Measurements from ENCODE around the gene TAOK2. TPM values are rescaled to one million over a fixed set of nuclear protein-coding genes. Genes with fewer than 3 reads are reported as not detected.
A peak's percentile ranks its signal among the peaks of the same experiment; 100 is the strongest.

Gene TAOK2
- total RNA-seq, 8 experiments from 2014 or later, result 27.0 to 54.4 (median 38.6) TPM

DNA sequence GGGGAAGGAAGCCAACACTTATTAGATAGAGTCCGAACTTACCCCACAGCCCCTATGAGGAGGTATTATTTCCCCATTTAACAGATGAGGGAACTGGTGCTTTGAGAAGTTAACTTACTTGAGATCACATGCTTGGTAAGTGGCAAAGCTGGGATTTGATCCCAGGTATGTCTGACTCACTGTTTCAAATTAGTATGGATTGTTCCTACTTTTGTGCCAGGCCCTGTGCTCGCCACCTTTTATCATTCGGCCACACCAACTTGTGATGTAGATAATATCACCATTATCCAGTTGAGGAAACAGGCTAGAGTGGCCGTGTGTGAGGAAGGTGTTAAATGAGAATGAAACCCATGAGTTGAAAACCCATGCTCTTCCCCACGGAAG lies 11.1 kb downstream of the TAOK2 start:
- no peak for ATAC-seq (replicated peaks in 6 of 8)
- Histone ChIP-seq H3K4me1 (replicated peaks in 1 of 2) (no peaks in the 10 kb centered on the region), H3K4me3 (no peak overlapping the region), H3K27ac (no peak overlapping the region)
- WGBS, 10 experiments, result 76 to 100% (median 87%) methylated on average over 1 to 4 of the region's 5 CpGs; no CpG with 5 or more reads in 1 of the 10 experiments
- in situ Hi-C loops (cut with MboI; ENCODE audit: low pct_unique_long_range_greater_than_20kb in 2 of 9, low sequenced_read_pairs in 9 of 9, unreplicated experiment in 9 of 9), result no loop called here

DNA sequence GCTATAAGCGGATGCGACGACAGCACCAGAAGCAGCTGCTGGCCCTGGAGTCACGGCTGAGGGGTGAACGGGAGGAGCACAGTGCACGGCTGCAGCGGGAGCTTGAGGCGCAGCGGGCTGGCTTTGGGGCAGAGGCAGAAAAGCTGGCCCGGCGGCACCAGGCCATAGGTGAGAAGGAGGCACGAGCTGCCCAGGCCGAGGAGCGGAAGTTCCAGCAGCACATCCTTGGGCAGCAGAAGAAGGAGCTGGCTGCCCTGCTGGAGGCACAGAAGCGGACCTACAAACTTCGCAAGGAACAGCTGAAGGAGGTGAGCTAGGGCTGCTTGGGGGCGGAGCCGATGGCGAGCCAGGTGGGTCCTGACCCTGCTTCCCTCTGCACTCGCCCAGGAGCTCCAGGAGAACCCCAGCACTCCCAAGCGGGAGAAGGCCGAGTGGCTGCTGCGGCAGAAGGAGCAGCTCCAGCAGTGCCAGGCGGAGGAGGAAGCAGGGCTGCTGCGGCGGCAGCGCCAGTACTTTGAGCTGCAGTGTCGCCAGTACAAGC lies 11.7 kb downstream of the TAOK2 start:
- Histone ChIP-seq H3K4me1 (replicated peaks in 1 of 2) (no peaks in the 10 kb centered on the region), H3K27ac (no peak overlapping the region), H3K4me3 (no peak overlapping the region)
- in situ Hi-C loops (cut with MboI; ENCODE audit: low pct_unique_long_range_greater_than_20kb in 2 of 9, low sequenced_read_pairs in 9 of 9, unreplicated experiment in 9 of 9), result no loop called here
- 80 to 100% (median 99%) methylated on average over 1 to 9 of the region's 28 CpGs; no CpG with 5 or more reads in 3 of the 10 experiments for WGBS, 10 experiments
- ATAC-seq (replicated peaks in 6 of 8), result no peak

DNA sequence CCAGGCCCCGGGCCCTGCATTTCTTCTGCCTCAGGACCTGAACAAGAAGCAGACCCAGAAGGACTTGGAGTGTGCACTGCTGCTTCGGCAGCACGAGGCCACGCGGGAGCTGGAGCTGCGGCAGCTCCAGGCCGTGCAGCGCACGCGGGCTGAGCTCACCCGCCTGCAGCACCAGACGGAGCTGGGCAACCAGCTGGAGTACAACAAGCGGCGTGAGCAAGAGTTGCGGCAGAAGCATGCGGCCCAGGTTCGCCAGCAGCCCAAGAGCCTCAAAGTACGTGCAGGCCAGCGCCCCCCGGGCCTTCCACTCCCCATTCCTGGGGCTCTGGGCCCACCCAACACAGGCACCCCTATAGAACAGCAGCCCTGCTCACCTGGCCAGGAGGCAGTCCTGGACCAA lies 12.6 kb downstream of the TAOK2 start:
- in situ Hi-C loops (cut with MboI; ENCODE audit: low pct_unique_long_range_greater_than_20kb in 2 of 9, low sequenced_read_pairs in 9 of 9, unreplicated experiment in 9 of 9), result no loop called here
- 87 to 100% (median 99%) methylated on average over 3 to 6 of the region's 20 CpGs; no CpG with 5 or more reads in 6 of the 10 experiments for WGBS, 10 experiments
- no peak for ATAC-seq (replicated peaks in 6 of 8)
- Histone ChIP-seq H3K4me1 (replicated peaks in 1 of 2) (no peaks in the 10 kb centered on the region), H3K4me3 (no peak overlapping the region), H3K27ac (no peak overlapping the region)

DNA sequence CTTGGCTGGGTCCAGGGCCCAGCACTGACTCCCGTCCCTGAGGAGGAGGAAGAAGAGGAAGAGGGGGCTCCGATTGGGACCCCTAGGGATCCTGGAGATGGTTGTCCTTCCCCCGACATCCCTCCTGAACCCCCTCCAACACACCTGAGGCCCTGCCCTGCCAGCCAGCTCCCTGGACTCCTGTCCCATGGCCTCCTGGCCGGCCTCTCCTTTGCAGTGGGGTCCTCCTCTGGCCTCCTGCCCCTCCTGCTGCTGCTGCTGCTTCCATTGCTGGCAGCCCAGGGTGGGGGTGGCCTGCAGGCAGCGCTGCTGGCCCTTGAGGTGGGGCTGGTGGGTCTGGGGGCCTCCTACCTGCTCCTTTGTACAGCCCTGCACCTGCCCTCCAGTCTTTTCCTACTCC lies 13.3 kb downstream of the TAOK2 start:
- in situ Hi-C loops (cut with MboI; ENCODE audit: low pct_unique_long_range_greater_than_20kb in 2 of 9, low sequenced_read_pairs in 9 of 9, unreplicated experiment in 9 of 9), result no loop called here
- ATAC-seq (replicated peaks in 6 of 8), result no peak
- H3K4me1 ChIP-seq (replicated peaks in 1 of 2), result no peaks in the 10 kb centered on the region
- WGBS, 10 experiments, result 89 to 100% methylated on average over 1 to 3 of the region's 5 CpGs; no CpG with 5 or more reads in 8 of the 10 experiments
- H3K27ac ChIP-seq, result no peak overlapping the region
- H3K4me3 ChIP-seq, result no peak overlapping the region

DNA sequence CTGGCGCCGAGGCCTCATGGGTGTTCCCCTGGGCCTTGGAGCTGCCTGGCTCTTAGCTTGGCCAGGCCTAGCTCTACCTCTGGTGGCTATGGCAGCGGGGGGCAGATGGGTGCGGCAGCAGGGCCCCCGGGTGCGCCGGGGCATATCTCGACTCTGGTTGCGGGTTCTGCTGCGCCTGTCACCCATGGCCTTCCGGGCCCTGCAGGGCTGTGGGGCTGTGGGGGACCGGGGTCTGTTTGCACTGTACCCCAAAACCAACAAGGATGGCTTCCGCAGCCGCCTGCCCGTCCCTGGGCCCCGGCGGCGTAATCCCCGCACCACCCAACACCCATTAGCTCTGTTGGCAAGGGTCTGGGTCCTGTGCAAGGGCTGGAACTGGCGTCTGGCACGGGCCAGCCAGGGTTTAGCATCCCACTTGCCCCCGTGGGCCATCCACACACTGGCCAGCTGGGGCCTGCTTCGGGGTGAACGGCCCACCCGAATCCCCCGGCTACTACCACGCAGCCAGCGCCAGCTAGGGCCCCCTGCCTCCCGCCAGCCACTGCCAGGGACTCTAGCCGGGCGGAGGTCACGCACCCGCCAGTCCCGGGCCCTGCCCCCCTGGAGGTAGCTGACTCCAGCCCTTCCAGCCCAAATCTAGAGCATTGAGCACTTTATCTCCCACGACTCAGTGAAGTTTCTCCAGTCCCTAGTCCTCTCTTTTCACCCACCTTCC lies 13.9 kb downstream of the TAOK2 start:
- Histone ChIP-seq H3K4me1 (replicated peaks in 1 of 2) (no peaks in the 10 kb centered on the region), H3K4me3 (no peak overlapping the region), H3K27ac (no peak overlapping the region)
- 100% methylated on average over 1 to 5 of the region's 35 CpGs; no CpG with 5 or more reads in 8 of the 10 experiments for WGBS, 10 experiments
- in situ Hi-C loops (cut with MboI; ENCODE audit: low pct_unique_long_range_greater_than_20kb in 2 of 9, low sequenced_read_pairs in 9 of 9, unreplicated experiment in 9 of 9), result no loop called here
- no peak for ATAC-seq (replicated peaks in 6 of 8)

DNA sequence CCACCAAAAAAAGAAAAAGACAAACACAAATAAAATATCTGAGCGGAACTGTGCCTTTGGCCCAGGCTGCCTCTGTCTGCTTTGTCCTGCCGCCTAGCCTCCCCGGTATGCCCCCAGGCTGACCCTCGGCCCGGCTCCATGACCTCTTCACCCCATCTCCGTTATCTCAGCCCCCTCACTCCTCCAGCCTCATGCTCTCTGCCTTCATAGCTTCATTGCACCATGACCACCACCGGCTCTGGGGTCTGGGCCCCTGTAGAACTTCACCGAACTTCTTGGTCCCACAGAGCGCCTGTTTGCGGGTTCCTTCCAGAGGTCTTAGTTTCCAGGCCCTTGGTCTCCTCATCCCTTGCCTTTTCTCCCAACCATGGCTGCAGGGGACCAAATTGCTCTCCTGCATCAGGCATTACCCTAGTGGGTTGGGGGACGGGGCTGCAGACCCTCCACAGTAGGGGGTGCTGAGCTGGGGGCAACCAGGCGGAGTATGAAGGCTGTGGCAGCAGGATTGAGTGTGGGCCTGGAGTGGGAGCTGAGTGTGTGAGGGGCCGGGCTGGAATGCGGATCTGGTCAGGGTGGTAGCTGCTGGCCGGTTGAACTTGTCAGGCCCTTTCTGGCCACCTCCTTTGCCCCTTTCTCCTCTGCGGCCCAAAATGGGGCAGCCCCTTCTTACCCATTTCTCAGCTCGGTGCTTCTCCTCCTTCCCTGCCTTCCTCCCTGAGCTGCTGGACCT lies 14.8 kb downstream of the TAOK2 start:
- ATAC-seq (replicated peaks in 6 of 8), result no peak
- 79 to 100% (median 86%) methylated on average over 1 to 7 of the region's 17 CpGs; no CpG with 5 or more reads in 5 of the 10 experiments for WGBS, 10 experiments

DNA sequence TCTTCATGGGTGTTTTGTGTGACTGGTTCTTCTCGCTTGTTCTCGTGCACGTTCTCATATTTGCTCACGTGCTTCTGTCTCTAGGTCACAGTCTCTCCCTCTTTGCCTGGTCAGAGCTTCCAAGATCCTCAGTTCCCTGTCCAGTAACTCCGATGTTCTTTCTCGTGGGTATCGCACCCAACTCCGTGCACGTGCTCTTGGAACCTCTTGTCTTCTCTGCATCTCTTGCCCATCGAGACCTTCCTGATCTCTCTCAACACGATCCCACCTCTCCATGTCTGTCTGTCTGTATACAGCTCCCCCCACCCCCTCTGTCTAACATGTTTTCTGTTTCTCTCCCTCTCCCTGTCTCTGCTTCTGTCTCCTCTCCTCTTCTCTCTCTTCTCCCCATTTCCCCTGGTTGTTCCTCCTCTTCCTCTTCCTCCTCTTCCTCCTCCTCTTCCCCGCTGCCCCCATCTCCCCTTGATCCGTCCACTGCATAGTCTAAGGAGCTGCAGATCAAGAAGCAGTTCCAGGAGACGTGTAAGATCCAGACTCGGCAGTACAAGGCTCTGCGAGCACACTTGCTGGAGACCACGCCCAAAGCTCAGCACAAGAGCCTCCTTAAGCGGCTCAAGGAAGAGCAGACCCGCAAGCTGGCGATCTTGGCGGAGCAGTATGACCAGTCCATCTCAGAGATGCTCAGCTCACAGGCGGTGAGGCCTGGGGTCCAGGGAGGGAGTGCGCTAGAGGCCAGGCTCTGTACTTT lies 15.6 kb downstream of the TAOK2 start:
- Histone ChIP-seq H3K27ac (no peak overlapping the region), H3K4me1 (replicated peaks in 1 of 2) (peaks cover 1% of the 10 kb centered on the region in 2 donors), H3K4me3 (no peak overlapping the region)
- ATAC-seq (replicated peaks in 6 of 8), result no peak
- 69 to 100% (median 90%) methylated on average over 2 to 21 of the region's 23 CpGs; no CpG with 5 or more reads in 1 of the 10 experiments for WGBS, 10 experiments
- in situ Hi-C loops (cut with MboI; ENCODE audit: low pct_unique_long_range_greater_than_20kb in 2 of 9, low sequenced_read_pairs in 9 of 9, unreplicated experiment in 9 of 9), result no loop called here

More for the DNA sequence above, 14.8 kb downstream of the TAOK2 start:
- no peaks in the 10 kb centered on the region for H3K4me1 ChIP-seq (replicated peaks in 1 of 2)
- in situ Hi-C loops (cut with MboI; ENCODE audit: low pct_unique_long_range_greater_than_20kb in 2 of 9, low sequenced_read_pairs in 9 of 9, unreplicated experiment in 9 of 9), result no loop called here
- no peak overlapping the region for H3K4me3 ChIP-seq
- no peak overlapping the region for H3K27ac ChIP-seq

DNA sequence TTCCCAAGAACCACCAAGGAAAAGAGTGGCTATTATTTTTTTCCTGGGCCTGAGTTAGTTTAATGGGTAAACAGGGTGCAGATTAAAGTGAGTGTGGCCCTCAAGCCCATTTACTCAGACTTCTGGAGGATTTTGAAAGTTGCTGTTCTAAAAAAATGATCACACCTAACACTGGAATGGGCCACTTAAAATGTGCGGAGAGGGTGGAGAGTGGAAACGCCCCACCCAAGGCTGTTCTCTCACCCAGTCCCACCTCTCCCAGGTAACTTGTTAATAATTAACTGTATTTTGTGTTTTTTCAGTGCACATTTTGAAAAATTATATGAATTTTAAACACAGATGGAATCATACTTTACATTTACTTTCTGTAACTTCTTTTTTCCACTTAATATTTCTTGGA lies 16.4 kb downstream of the TAOK2 start:
- peaks cover 5 to 8% of the 10 kb centered on the region in 2 donors for H3K4me1 ChIP-seq (replicated peaks in 1 of 2)
- ATAC-seq (replicated peaks in 6 of 8), result no peak
- H3K27ac ChIP-seq, result no peak overlapping the region
- WGBS, 10 experiments, result 90 to 100% (median 100%) methylated on average over 1 to 2 of the region's 2 CpGs; no CpG with 5 or more reads in 2 of the 10 experiments
- in situ Hi-C loops (cut with MboI; ENCODE audit: low pct_unique_long_range_greater_than_20kb in 2 of 9, low sequenced_read_pairs in 9 of 9, unreplicated experiment in 9 of 9), result no loop called here
- H3K4me3 ChIP-seq, result no peak overlapping the region

DNA sequence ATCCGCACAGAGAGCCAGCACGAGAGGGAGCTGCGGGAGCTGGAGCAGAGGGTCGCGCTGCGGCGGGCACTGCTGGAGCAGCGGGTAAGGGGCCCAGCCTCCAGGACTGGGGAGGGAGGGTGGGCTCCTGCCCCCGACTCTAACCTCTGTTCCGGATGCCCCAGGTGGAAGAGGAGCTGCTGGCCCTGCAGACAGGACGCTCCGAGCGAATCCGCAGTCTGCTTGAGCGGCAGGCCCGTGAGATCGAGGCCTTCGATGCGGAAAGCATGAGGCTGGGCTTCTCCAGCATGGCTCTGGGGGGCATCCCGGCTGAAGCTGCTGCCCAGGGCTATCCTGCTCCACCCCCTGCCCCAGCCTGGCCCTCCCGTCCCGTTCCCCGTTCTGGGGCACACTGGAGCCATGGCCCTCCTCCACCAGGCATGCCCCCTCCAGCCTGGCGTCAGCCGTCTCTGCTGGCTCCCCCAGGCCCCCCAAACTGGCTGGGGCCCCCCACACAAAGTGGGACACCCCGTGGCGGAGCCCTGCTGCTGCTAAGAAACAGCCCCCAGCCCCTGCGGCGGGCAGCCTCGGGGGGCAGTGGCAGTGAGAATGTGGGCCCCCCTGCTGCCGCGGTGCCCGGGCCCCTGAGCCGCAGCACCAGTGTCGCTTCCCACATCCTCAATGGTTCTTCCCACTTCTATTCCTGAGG lies 17.4 kb downstream of the TAOK2 start:
- in situ Hi-C loops (cut with MboI; ENCODE audit: low pct_unique_long_range_greater_than_20kb in 2 of 9, low sequenced_read_pairs in 9 of 9, unreplicated experiment in 9 of 9), result no loop called here
- Histone ChIP-seq H3K27ac (no peak overlapping the region), H3K4me3 (no peak overlapping the region), H3K4me1 (replicated peaks in 1 of 2) (peaks cover 5 to 8% of the 10 kb centered on the region in 2 donors)
- ATAC-seq (replicated peaks in 6 of 8), result no peak
- WGBS, 10 experiments, result 87 to 100% (median 95%) methylated on average over 2 to 4 of the region's 35 CpGs; no CpG with 5 or more reads in 7 of the 10 experiments

DNA sequence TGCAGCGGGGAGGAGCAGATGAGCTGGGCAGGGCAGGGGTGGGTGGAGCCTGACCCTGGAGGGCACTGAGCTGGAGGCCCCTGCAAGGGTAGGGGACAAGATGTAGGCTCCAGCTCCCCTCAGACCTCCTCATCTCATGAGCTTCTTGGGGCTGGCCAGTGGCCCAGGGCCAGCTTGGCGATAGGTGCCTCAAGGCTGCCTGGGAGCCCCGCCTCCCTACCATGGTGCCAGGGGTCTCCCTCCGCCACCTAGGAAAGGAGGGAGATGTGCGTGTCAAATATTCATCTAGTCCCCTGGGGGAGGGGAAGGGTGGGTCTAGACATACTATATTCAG lies 17.9 kb downstream of the TAOK2 start:
- peaks cover 5 to 8% of the 10 kb centered on the region in 2 donors for H3K4me1 ChIP-seq (replicated peaks in 1 of 2)
- 40% methylated on average over 1 of the region's 5 CpGs; no CpG with 5 or more reads in 8 of the 10 experiments for WGBS, 10 experiments
- no peak overlapping the region for H3K4me3 ChIP-seq
- in situ Hi-C loops (cut with MboI; ENCODE audit: low pct_unique_long_range_greater_than_20kb in 2 of 9, low sequenced_read_pairs in 9 of 9, unreplicated experiment in 9 of 9), result no loop called here
- no peak overlapping the region for H3K27ac ChIP-seq
- ATAC-seq (replicated peaks in 6 of 8), result no peak

DNA sequence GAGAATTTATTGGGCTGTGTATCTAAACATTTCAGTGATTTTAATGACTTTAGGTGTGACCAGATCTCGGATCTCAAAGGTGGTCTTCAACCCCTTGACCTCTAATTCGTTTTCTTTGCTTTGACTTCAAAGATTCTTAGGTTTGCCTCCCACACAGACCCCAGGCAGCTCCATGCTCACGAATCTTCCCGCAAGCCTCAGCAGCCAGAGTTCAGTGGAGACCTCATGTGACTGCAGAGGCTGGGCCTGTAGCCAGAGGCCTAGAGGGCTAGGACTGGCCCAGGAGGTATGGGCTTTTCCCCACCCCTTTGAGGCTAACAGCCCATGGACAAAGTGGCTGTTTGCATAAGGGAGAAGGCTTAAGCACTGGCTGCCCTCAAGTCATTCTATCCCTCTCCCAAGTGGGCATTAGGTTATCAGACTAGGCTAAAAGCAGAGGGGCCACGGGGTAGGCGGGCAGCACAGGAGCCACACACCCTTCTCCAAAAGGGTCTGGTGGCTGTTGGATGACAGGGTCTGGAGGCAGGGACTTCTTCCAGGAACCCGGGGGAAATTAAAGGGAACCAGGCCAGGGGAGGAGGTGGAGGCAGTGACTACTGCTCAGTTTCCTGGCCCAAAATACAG lies 18.8 kb downstream of the TAOK2 start:
- Histone ChIP-seq H3K4me1 (replicated peaks in 1 of 2) (peaks cover 5 to 10% of the 10 kb centered on the region in 2 donors), H3K4me3 (no peak overlapping the region), H3K27ac (no peak overlapping the region)
- ATAC-seq (replicated peaks in 6 of 8), result peak in 2 of 8 experiments; percentile 19 to 20
- WGBS, 10 experiments, result 27 to 83% (median 55%) methylated on average over 2 to 6 of the region's 7 CpGs; no CpG with 5 or more reads in 4 of the 10 experiments
- in situ Hi-C loops (cut with MboI; ENCODE audit: low pct_unique_long_range_greater_than_20kb in 2 of 9, low sequenced_read_pairs in 9 of 9, unreplicated experiment in 9 of 9), result no loop called here

DNA sequence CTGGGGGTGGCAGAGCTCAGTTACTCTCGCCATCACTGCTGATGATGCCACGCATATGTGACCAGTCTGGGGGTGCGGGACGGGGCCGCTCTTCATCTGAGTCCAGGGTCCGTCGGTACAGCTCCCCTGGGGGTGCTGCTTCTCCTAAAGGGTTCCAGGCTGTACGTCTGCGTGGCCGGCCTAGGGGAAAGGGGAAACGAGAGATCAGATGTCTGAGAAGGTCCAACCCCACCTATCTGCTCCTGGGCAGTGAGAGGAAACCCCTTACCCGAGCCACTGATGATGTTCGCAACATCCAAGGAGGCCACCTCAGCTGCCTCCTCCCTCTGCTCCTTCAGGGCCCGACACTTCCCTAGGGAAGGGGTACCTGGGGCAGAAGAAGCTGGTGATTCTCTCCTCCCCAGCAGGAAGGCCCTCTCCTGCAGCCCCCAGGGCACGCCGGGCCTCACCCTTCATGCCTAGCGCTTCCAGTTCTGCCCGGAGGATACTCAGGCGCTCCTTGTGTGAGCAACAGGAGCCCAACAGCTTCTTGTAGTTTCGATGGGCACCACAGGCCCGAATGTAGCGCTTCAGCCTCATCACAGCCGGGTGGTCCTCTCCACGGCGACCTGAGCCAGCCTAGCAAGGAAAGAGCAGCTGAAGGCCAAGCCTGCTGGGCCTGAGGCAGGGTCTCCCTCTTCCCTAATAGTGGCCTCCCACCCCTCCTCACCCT lies 19.7 kb downstream of the TAOK2 start:
- ATAC-seq (replicated peaks in 6 of 8), result no peak
- in situ Hi-C loops (cut with MboI; ENCODE audit: low pct_unique_long_range_greater_than_20kb in 2 of 9, low sequenced_read_pairs in 9 of 9, unreplicated experiment in 9 of 9), result no loop called here
- WGBS, 10 experiments, result 80 to 100% (median 98%) methylated on average over 1 to 6 of the region's 25 CpGs; no CpG with 5 or more reads in 2 of the 10 experiments
- Histone ChIP-seq H3K4me3 (no peak overlapping the region), H3K4me1 (replicated peaks in 1 of 2) (peaks cover 5 to 10% of the 10 kb centered on the region in 2 donors), H3K27ac (no peak overlapping the region)

All from motor neuron (in vitro differentiated cells).